ENCODE measurements around the gene OR2V1. TPM values are rescaled to one million over a fixed set of nuclear protein-coding genes. Genes with fewer than 3 reads are reported as not detected.

The OR2V1 gene
- total and polyA plus RNA-seq, 2 experiments from 2014 or later, result not detected

DNA sequence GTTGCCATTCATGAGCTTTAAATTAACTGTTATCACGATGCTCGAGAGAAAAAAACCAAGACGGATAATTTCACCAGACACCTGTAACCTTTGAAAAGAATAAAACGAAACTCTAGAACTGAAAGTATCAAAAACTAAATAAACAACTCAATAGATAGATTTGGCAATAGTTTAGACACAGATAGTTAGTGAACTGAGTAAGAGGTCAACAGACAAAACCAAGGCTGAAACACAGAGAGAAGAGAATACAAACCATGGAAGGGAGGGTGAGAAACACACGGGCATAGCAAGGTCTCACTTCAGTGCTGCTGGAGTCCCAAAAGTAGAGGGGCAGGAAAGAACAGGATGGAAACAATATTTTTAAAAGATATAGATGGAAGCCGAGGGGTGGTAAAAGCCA lies 3.3 kb upstream of the OR2V1 start:
- Mint-ChIP-seq H3K36me3 (ENCODE audit: low read depth) (no peaks in the 10 kb centered on the region; the same call in 2 of the 3 replicates), H3K27me3 (ENCODE audit: insufficient read depth, low read depth, poor library complexity) (peaks cover 20% of the 10 kb centered on the region), H3K9me3 (no peaks in the 10 kb centered on the region; the same call in 1 of the 3 replicates), H3K27ac (no peak overlapping the region), H3K4me3 (no peak overlapping the region), H3K4me1 (no peaks in the 10 kb centered on the region; the same call in 2 of the 3 replicates)
- ATAC-seq, result no peak
- DNase-seq (ENCODE audit: low spot score), result no peak
- Histone ChIP-seq H4K20me1 (replicated peaks; ENCODE audit: insufficient read depth) (no peaks in the 10 kb centered on the region), H3K27me3 (ENCODE audit: insufficient read depth) (no peaks in the 10 kb centered on the region), H3K4me2 (no peak overlapping the region), H3K79me2 (replicated peaks; ENCODE audit: insufficient read depth) (no peaks in the 10 kb centered on the region), H3K4me3 (no peak overlapping the region), H2AFZ (no peak overlapping the region), H3K9me2 (ENCODE audit: insufficient read depth) (no peaks in the 10 kb centered on the region), H3F3A (replicated peaks; ENCODE audit: low read depth) (no peaks in the 10 kb centered on the region), H3K27ac (ENCODE audit: low read depth) (no peak overlapping the region), H3K36me3 (ENCODE audit: insufficient read depth) (0 out of 2 replicates have a peak, but pooled peaks cover 4% of the 10 kb centered on the region), H3K4me1 (ENCODE audit: insufficient read depth) (0 out of 2 replicates have a peak, but pooled peaks cover 5% of the 10 kb centered on the region)
- no peak for TF ChIP-seq POLR2AphosphoS5 (IDR thresholded peaks at IDR 0.05; ENCODE audit: low read depth)
- no peak for TF ChIP-seq EZH2phosphoT487 (IDR thresholded peaks at IDR 0.05; ENCODE audit: unreplicated experiment)
- no peak for TF ChIP-seq JUNB (IDR thresholded peaks at IDR 0.05; ENCODE audit: unreplicated experiment)
- TF ChIP-seq EZH2 (IDR thresholded peaks at IDR 0.05; ENCODE audit: low read depth, unreplicated experiment), result no peak
- TF ChIP-seq, protein P1, sequence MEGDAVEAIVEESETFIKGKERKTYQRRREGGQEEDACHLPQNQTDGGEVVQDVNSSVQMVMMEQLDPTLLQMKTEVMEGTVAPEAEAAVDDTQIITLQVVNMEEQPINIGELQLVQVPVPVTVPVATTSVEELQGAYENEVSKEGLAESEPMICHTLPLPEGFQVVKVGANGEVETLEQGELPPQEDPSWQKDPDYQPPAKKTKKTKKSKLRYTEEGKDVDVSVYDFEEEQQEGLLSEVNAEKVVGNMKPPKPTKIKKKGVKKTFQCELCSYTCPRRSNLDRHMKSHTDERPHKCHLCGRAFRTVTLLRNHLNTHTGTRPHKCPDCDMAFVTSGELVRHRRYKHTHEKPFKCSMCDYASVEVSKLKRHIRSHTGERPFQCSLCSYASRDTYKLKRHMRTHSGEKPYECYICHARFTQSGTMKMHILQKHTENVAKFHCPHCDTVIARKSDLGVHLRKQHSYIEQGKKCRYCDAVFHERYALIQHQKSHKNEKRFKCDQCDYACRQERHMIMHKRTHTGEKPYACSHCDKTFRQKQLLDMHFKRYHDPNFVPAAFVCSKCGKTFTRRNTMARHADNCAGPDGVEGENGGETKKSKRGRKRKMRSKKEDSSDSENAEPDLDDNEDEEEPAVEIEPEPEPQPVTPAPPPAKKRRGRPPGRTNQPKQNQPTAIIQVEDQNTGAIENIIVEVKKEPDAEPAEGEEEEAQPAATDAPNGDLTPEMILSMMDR (conservative IDR thresholded peaks at IDR 0.05; ENCODE audit: low read depth in 2 of 2), result no peak
- TF ChIP-seq CREB1 (CRISPR knock-in tag; IDR thresholded peaks at IDR 0.05; ENCODE audit: low read depth), result no peak
- TF ChIP-seq, protein P2, sequence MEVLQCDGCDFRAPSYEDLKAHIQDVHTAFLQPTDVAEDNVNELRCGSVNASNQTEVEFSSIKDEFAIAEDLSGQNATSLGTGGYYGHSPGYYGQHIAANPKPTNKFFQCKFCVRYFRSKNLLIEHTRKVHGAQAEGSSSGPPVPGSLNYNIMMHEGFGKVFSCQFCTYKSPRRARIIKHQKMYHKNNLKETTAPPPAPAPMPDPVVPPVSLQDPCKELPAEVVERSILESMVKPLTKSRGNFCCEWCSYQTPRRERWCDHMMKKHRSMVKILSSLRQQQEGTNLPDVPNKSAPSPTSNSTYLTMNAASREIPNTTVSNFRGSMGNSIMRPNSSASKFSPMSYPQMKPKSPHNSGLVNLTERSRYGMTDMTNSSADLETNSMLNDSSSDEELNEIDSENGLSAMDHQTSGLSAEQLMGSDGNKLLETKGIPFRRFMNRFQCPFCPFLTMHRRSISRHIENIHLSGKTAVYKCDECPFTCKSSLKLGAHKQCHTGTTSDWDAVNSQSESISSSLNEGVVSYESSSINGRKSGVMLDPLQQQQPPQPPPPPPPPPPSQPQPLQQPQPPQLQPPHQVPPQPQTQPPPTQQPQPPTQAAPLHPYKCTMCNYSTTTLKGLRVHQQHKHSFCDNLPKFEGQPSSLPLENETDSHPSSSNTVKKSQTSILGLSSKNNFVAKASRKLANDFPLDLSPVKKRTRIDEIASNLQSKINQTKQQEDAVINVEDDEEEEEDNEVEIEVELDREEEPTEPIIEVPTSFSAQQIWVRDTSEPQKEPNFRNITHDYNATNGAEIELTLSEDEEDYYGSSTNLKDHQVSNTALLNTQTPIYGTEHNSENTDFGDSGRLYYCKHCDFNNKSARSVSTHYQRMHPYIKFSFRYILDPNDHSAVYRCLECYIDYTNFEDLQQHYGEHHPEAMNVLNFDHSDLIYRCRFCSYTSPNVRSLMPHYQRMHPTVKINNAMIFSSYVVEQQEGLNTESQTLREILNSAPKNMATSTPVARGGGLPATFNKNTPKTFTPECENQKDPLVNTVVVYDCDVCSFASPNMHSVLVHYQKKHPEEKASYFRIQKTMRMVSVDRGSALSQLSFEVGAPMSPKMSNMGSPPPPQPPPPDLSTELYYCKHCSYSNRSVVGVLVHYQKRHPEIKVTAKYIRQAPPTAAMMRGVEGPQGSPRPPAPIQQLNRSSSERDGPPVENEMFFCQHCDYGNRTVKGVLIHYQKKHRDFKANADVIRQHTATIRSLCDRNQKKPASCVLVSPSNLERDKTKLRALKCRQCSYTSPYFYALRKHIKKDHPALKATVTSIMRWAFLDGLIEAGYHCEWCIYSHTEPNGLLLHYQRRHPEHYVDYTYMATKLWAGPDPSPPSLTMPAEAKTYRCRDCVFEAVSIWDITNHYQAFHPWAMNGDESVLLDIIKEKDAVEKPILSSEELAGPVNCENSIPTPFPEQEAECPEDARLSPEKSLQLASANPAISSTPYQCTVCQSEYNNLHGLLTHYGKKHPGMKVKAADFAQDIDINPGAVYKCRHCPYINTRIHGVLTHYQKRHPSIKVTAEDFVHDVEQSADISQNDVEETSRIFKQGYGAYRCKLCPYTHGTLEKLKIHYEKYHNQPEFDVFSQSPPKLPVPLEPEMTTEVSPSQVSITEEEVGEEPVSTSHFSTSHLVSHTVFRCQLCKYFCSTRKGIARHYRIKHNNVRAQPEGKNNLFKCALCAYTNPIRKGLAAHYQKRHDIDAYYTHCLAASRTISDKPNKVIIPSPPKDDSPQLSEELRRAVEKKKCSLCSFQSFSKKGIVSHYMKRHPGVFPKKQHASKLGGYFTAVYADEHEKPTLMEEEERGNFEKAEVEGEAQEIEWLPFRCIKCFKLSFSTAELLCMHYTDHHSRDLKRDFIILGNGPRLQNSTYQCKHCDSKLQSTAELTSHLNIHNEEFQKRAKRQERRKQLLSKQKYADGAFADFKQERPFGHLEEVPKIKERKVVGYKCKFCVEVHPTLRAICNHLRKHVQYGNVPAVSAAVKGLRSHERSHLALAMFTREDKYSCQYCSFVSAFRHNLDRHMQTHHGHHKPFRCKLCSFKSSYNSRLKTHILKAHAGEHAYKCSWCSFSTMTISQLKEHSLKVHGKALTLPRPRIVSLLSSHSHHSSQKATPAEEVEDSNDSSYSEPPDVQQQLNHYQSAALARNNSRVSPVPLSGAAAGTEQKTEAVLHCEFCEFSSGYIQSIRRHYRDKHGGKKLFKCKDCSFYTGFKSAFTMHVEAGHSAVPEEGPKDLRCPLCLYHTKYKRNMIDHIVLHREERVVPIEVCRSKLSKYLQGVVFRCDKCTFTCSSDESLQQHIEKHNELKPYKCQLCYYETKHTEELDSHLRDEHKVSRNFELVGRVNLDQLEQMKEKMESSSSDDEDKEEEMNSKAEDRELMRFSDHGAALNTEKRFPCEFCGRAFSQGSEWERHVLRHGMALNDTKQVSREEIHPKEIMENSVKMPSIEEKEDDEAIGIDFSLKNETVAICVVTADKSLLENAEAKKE (CRISPR knock-in tag; IDR thresholded peaks at IDR 0.05), result no peak
- TF ChIP-seq NANOG (IDR thresholded peaks at IDR 0.05; ENCODE audit: borderline replicate concordance), result no peak
- TF ChIP-seq, protein P3, sequence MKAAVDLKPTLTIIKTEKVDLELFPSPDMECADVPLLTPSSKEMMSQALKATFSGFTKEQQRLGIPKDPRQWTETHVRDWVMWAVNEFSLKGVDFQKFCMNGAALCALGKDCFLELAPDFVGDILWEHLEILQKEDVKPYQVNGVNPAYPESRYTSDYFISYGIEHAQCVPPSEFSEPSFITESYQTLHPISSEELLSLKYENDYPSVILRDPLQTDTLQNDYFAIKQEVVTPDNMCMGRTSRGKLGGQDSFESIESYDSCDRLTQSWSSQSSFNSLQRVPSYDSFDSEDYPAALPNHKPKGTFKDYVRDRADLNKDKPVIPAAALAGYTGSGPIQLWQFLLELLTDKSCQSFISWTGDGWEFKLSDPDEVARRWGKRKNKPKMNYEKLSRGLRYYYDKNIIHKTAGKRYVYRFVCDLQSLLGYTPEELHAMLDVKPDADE (IDR thresholded peaks at IDR 0.05), result no peak
- TF ChIP-seq ZNF331 (CRISPR knock-in tag; IDR thresholded peaks at IDR 0.05; ENCODE audit: low read depth), result no peak
- no peak for TF ChIP-seq ZNF114 (CRISPR knock-in tag; IDR thresholded peaks at IDR 0.05)
- TF ChIP-seq STAT1 (IDR thresholded peaks at IDR 0.05; ENCODE audit: unreplicated experiment), result no peak
- TF ChIP-seq, protein P4, sequence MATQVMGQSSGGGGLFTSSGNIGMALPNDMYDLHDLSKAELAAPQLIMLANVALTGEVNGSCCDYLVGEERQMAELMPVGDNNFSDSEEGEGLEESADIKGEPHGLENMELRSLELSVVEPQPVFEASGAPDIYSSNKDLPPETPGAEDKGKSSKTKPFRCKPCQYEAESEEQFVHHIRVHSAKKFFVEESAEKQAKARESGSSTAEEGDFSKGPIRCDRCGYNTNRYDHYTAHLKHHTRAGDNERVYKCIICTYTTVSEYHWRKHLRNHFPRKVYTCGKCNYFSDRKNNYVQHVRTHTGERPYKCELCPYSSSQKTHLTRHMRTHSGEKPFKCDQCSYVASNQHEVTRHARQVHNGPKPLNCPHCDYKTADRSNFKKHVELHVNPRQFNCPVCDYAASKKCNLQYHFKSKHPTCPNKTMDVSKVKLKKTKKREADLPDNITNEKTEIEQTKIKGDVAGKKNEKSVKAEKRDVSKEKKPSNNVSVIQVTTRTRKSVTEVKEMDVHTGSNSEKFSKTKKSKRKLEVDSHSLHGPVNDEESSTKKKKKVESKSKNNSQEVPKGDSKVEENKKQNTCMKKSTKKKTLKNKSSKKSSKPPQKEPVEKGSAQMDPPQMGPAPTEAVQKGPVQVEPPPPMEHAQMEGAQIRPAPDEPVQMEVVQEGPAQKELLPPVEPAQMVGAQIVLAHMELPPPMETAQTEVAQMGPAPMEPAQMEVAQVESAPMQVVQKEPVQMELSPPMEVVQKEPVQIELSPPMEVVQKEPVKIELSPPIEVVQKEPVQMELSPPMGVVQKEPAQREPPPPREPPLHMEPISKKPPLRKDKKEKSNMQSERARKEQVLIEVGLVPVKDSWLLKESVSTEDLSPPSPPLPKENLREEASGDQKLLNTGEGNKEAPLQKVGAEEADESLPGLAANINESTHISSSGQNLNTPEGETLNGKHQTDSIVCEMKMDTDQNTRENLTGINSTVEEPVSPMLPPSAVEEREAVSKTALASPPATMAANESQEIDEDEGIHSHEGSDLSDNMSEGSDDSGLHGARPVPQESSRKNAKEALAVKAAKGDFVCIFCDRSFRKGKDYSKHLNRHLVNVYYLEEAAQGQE (IDR thresholded peaks at IDR 0.05; ENCODE audit: unreplicated experiment), result no peak
